ENCODE measurements around the gene TAAR9.

TAAR9 gene, protein sequence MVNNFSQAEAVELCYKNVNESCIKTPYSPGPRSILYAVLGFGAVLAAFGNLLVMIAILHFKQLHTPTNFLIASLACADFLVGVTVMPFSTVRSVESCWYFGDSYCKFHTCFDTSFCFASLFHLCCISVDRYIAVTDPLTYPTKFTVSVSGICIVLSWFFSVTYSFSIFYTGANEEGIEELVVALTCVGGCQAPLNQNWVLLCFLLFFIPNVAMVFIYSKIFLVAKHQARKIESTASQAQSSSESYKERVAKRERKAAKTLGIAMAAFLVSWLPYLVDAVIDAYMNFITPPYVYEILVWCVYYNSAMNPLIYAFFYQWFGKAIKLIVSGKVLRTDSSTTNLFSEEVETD

GRCh38 chr6:132537977-132538376 is at the start of gene TAAR9:
TAAR9 (plus strand) TSS chr6:132538277; CDS start chr6:132538290, 13 bp downstream.
- DNase-seq (ENCODE audit: low read depth in 2 of 2), result no peak

GRCh38 chr6:132489376-132489775 is 48.7 kb upstream of the TAAR9 start:
- DNase-seq (ENCODE audit: low read depth in 2 of 2), result no peak

- no peak for DNase-seq (ENCODE audit: low read depth in 2 of 2)
Observed at GRCh38 chr6:132490024-132490423, 48.1 kb upstream of the TAAR9 start.

GRCh38 chr6:132490478-132491204 is 47.4 kb upstream of the TAAR9 start:
- DNase-seq (ENCODE audit: low read depth in 2 of 2), result no peak

DNA sequence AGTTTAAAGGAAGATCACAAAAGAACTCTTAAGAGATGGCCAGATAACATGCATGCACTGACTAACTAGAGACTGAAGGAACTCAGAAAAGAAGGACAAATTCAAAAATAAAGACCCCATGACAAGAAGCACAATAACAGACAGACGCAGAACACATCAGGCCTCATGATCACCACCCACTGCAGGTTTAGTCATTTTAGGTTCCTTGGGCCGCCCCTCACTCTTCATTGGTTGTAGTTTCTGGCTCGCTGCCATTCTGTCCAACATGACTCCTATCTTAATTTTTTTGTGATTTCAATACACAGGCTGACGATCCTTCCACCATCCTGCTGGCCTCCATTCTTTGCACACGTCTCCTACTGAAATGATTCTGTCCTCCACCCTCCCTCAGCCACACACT is 46.8 kb upstream of the TAAR9 start:
- DNase-seq (ENCODE audit: low read depth in 2 of 2), result no peak

- no peak for DNase-seq (ENCODE audit: low read depth in 2 of 2)
Observed at GRCh38 chr6:132491881-132492280, 46.2 kb upstream of the TAAR9 start.

DNA sequence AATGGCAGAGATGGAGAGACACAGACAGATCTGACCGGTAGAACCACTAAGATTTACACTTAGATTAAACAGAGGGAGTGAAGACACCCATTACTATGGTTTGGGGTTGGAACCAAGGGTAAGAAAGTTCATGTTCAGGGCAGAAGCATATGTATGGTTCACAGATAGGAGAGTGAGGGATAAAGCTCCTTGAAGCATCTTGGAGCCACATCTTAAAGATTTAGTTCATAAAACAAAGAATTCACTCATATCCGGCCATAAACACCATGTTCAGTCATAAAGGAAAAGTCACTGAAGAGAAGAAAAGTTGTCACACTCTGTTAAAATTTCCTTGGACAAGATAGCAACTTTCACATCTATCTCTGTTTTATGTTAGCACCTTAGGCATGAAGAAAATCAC is 43.1 kb upstream of the TAAR9 start:
- DNase-seq (ENCODE audit: low read depth in 2 of 2), result no peak

DNA sequence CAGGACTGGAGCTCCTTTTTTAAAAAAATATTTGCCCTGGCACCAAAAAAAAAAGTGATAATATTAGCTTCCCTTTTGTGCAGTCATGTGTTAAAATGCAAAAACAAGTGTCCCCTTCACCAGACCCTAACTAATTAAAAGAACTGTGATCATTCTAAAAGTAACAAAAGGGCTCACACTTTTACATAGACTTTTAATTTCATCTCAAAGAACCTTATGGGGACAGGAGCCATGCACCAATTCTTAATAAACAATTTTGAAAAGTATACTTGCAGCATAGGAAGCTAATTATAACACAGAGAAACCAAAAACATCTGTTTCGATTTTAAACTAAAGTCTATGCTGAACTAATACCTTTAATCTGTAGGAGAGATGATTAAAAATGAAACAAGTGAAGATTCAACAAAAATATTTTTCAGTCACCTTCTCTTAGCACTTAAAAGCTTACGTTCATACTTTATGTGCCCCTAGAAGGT is 42.4 kb upstream of the TAAR9 start:
- no peak for DNase-seq (ENCODE audit: low read depth in 2 of 2)

DNA sequence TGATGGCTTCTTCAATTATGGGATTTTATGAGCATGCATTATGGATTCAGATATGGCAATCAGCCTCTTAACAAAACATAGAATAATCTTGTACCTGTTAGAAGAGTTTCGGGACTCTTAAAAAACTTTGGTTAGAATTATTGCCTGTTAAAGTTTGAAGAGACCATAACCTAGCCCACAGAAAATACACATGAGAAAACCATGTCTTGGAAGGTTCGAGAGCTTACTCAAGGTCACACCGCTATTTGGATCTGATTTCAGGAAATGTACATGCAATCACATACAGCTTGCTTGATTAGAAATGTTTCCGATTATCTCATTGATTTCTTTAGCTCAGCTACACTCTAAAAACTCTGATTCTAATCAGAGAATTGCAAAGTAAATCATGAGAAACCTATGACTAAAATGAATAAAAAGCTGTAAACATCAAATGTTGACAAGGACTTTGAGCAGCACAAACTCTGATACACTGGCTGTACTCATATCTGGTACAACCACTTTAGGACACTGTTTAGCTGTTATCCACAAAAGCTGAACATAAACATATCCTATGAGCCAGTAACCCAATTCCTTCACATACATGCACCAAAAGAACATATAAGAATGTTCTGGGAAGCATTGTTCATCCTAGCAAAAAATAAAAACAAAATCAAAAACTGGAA is 41.4 kb upstream of the TAAR9 start:
- no peak for DNase-seq (ENCODE audit: low read depth in 2 of 2)

DNA sequence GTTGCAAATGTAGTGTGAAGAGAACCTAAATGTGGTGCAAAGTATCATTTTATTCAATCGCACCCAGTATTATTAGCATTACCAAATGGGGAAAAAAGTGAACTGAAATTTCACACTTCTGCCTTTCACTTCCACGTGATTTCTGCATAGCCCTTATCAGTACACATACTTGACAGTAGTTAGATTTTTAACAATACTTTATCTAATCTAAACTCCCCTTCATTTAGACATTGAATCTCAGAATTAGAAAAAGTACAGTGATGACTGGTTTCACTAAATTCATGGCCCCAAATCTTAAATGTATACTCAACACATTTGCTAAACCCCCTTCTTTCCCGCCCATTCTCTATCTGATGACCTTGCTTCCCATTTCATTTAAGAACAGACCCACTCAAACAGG is 39.4 kb upstream of the TAAR9 start:
- no peak for DNase-seq (ENCODE audit: low read depth in 2 of 2)

GRCh38 chr6:132499757-132500156 is 38.3 kb upstream of the TAAR9 start:
- DNase-seq (ENCODE audit: low read depth in 2 of 2), result no peak

GRCh38 chr6:132504757-132505156 is 33.3 kb upstream of the TAAR9 start:
- no peak for DNase-seq (ENCODE audit: low read depth in 2 of 2)

DNA sequence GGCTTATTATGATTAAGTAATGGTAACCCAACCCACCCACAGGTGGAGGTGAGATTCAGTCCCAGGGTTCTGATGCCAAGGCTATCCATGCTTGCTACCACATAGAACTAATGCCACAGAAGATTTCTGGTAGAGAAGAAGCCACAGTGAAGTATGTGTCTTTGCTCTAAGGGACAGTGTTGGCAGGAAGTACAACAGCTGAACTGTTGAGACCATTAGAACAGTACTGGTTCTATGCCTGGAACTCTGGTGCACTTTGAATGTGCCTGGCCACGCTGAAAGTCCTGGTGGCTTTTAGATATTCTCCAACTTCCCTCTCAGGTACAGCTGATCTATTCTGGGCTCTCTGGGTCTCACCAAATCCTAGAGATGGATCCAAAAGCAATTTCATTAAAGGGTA is 32.9 kb upstream of the TAAR9 start:
- no peak for DNase-seq (ENCODE audit: low read depth in 2 of 2)

GRCh38 chr6:132506461-132506860 is 31.6 kb upstream of the TAAR9 start:
- no peak for DNase-seq (ENCODE audit: low read depth in 2 of 2)

- DNase-seq (ENCODE audit: low read depth in 2 of 2), result no peak
Observed at GRCh38 chr6:132506869-132507808, 30.9 kb upstream of the TAAR9 start.

- no peak for DNase-seq (ENCODE audit: low read depth in 2 of 2)
Observed at GRCh38 chr6:132511210-132511830, 26.8 kb upstream of the TAAR9 start.

DNA sequence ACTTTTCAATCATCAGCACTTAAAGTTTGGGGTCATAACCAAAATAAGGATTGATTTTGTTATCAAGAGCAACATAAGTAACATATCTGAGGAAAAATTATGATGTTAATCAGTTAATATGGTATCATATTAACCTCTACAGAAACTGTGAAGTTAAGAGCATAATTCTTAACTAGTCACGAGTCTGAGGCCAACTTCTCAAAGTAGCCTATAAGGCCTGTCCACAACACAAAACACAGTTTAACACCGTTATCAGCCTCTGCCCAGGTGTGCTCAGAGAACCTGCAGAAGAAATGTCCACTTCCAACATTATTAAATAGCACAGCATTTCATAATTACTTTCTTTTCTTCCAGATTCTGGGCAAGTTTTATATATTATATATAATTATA is 26.3 kb upstream of the TAAR9 start:
- no peak for DNase-seq (ENCODE audit: low read depth in 2 of 2)

DNA sequence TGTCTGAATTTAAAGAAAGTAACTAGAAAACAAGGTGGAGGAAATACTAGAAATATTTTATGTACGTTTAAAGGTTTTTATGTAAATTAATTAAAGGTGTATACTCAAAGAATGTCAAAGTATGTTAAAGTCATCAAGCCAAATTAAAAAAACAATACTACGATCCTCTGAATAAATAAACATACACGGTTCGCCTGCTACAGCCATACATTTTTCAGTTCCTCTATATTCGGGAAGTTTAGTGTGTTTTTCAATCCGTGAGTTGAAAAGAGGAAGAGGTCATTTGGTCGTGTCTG is 25.8 kb upstream of the TAAR9 start:
- DNase-seq (ENCODE audit: low read depth in 2 of 2), result no peak

- DNase-seq (ENCODE audit: low read depth in 2 of 2), result peak; percentile 66 to 76
Observed at GRCh38 chr6:132512638-132513632, 25.1 kb upstream of the TAAR9 start, which contains the start of gene STX7. STX7 (minus strand) TSS chr6:132513116; CDS start chr6:132503530, 9,586 bp downstream.

All from fibroblast of skin of left quadriceps (primary cell).